Embryonic facial prominence (tissue), 1 donor: Measurements from ENCODE around the gene AKAP6.
"Not testable (repeated sequence)": the region's sequence is repeated elsewhere in the genome, so short reads cannot be mapped to it uniquely, and the experiment has no call there.

Experiments used
- DNase-seq: peaks from one replicate; pipeline ENCODE4 v3.0.0-alpha.2; 2016; ENCODE audit errors: extremely low spot score

Gene AKAP6

DNA sequence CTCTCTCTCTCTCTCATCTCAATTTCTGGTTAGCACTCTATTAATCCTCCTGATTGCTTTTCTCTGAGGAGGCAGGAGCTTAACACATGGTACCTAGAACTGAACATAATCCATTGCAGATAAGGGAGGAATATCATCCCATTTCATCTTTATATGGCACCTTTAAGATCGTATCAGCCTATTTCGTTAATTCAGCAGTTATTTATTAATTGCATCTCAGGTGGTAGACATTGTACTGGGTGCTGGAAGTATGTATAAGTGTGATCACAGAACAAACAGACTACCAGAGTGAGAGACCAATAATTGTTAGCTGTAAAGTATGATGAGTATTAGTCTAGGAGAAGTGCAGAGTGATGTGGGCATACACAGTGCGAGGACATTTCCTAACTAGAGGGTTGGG is 39.0 kb downstream of the AKAP6 start:
- no peak for DNase-seq

DNA sequence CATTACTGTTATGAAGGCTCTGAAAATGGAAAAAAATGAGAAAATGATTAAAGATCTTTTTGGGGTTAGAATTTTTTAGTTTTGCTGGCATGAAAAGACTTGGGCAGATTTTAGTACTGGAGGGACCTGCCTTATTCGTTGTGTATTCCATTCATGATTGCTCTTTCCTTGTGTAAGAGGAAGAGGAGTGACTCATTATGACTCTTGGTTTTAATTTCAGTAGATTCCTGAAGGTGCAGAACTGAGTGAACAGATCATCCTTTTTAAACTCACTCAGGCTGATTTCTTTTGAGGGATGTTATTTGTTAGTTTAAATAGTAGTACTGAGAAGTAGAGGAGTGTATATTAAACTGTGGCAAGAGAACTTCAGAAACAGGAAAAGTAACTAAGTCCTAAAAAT is 41.6 kb downstream of the AKAP6 start:
- DNase-seq, result no peak

DNA sequence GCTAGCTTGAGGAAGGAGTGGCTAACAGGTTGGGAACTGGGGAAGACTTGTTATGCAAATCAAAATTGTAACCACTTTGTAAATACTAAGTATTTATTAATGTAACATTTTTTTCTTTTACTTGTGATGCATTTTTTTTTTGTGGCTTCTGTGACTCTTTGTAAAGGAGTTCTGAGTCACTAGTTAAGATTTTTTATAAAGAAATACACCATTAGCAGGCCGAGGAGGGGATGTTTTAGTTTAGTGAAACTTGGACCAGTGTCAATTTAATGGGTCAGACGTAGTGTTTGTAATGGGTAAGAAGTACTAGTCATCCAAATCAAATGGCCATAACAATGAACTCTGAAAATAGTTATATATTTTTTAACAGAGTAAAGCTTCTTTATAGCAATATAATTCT is 43.1 kb downstream of the AKAP6 start:
- no peak for DNase-seq

DNA sequence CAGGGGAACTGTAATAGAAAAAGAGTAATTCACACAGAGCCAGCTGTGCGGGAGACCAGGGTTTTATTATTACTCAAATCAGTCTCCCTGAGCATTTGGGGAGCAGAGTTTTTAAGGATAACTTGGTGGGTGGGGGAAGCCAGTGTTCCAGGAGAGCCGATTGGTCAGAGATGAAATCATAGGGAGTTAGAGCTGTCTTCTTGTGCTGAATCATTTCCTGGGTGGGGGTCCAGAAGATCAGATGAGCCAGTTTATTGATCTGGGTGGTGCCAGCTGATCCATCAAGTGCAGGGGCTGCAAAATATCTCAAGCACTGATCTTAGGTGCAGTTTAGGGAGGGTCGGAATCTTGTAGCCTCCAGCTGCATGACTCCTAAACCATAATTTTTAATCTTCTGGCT is 44.1 kb downstream of the AKAP6 start:
- DNase-seq, result not testable (repeated sequence)

DNA sequence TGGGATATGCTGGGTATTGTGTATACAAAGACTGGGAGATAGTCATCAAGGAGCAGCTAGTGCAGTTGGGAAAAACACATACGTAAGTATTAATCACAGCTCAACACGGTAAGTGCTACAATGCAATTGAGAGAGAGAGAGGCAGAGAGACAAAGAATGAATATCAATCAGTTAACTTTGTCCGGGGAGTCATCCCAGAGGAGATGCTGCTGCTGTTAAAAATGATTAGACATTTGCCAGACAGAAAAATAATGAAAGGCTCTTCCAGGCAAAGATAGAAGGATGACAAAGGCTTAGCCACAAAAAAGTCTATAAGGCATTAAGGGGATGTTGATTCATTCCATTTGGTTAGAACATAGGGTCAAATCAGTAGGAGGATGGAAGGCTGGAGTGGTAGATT is 45.1 kb downstream of the AKAP6 start:
- no peak for DNase-seq

DNA sequence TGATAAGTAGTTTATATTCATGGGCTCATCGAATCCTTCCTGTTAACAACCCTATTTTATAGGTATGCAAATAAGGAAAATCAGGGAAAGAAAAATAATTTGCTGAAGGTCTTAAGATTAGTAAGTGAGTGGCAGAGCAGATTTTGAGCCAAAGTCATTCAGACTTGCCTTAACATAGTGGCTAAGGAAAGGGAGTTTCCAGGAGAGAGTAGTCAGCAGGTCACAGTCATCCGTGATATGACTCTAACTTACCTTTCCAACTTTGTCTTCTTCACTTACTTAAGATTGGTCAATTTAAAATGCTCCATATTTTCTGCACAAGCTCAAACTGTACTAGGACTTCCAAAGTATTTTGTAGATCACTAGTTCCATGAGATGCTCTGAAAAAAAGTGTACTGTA is 46.6 kb downstream of the AKAP6 start:
- DNase-seq, result no peak

DNA sequence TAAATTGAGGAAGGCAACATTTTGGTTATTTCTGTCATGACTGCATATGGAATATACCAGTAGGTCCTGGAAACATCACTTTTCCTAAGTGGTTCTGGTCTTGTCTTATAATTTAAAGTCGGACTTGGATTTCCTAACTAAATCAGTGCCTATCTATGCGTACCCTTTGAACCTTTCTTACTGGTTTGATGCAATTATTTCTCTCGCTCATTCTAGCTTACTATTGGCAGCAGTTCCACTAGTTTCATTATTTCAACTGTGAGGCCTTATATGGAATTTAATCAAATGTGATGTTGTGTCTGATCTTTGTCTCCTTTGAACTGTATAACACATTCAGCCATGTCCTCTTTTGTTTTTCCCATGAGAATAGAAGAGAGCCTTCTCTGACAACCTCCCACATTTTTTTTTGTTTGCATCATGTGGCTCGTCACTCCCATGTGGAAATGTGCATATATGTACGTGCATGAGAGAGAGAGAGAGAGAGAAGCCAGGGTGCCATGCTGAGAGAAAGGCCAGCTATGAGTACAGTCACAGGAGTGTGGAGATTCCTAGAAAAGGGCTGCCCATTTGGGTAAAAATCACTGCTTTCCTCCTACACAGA is 48.0 kb downstream of the AKAP6 start:
- no peak for DNase-seq

DNA sequence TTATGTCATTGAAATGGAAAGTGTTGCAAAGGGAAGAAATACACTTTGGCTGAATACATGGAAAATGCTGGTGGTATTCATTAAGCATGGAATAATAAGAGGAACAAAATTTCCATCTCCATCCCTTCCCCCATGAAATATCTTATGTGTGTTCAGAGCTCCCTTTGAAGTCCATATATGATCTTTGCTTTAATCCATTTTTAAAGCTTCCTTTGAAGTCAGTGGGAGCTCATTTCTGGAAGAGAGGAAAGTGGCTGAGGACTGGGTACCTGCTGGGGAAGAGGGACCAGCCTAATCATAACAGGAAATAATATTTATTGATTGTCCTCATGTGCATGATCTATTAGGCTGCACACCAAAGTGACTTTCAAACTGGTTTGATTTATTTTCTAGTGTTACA is 49.2 kb downstream of the AKAP6 start:
- DNase-seq, result no peak

DNA sequence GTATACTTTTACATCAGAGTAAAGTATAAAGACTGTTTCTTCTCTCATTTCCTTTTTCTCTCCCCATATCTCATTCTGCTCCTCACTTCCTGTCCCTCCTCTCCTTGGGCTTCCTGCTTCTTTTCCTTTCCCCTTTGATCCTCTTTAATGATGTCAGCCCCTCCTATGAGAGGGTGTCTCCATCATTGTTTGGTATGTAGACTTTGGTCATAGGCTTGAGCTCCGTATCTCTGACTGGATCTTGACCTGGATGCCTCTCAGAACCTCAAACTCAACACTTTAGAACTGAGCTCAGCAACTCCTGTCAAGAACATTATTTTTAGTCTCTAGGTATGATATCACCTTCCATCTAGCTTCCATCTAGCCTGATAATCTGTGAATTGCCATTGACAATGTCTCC is 50.3 kb downstream of the AKAP6 start:
- DNase-seq, result no peak

DNA sequence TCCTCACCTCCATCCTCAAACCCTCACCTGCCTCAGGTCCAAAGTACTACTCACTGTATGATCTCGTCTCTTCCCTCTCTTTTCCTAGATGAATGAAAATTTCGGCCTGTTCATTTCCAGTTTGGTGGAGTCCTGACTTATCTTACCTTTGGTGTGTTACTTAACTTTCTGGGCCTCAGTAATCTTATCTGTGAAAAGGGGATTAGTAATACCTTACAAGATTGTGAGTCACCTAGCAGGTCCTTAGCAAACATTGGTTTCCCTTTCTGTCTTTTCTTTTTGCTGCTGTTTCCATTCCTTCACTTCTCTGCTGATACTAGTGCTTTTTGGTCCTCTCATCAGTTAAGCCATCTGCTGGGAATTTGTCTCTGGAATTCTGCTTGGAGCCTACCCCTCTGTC is 52.8 kb downstream of the AKAP6 start:
- no peak for DNase-seq

DNA sequence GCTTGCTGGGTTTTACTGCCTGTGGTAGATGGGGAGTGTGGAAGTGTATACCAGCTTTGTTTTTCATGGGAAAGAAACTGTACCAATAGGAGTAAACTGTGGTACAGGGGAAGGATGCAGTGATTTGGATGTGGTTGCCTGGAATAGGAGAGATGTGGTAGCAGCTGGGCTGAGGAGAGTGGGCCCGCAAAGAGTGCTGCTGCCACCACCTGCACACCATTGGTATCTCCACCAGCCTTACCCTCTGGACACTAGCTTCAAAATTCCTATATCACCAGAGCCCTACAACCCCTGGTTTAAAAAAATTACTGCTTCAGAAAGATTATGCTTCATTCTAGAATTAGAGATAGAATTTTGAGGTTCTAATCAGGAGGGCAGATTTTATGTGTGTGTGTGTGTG is 53.6 kb downstream of the AKAP6 start:
- no peak for DNase-seq

DNA sequence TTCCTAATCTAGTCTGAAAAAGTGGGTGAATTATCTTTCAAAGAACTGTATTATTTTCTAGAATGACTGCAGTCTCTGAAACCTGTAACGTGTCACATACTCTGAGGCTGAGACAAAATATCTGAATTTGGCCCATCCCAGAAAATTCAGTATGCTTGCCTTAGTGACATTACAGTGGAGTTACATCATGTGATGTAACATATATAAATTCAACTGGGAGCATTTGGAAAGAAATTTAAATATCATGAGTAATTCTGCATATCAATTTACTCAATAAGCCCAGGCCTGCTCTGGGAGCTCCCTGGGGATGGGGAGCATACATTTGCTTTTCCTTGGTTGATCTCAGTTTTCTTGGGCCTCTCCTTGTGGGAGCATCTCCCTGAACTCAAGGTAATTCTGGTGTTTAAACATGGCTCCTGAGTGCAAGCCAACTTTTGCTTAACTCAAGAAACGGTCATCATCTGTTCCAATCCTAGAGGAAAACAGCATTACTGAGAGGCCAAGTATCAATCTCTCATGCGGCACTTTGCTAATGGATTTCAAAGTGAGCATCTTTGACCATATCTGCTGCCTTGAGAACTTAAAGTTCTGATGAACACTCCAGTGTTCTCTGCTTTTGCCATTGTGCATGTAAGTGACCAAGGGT is 54.4 kb downstream of the AKAP6 start:
- DNase-seq, result no peak

DNA sequence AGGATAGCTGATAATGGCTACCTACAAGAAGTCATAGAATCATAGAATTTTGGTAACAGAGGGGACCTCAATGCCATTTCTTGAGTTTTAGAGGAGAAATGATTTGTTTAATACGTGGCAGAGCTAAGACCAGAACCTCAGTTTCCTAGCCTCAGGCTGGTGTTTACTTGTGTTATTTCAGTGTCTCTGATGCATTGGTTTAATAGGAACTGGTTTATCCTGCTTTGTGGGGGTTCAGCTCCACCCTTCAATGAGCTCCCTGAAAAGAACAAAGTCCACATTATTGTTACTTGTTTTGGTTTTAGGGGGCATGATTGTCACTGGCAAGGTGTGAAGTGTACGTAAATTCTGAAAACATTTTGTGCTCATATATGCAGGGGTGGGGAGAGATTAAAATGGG is 55.4 kb downstream of the AKAP6 start:
- DNase-seq, result no peak

DNA sequence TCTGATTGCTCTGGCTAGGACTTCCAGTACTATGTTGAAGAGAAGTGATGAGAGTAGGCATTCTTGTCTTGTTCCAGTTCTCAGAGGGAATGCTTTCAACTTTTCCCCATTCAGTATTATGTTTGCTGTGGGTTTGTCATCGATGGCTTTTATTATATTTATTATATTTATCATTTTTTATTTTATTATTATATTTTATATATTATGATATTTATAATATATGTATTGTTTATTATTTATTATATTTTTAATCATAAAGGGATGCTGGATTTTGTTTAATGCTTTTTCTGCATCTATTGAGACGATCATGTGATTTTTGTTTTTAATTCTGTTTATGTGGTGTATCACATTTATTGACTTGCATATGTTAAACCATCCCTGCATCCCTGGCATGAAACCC is 58.2 kb downstream of the AKAP6 start:
- DNase-seq, result not testable (repeated sequence)

DNA sequence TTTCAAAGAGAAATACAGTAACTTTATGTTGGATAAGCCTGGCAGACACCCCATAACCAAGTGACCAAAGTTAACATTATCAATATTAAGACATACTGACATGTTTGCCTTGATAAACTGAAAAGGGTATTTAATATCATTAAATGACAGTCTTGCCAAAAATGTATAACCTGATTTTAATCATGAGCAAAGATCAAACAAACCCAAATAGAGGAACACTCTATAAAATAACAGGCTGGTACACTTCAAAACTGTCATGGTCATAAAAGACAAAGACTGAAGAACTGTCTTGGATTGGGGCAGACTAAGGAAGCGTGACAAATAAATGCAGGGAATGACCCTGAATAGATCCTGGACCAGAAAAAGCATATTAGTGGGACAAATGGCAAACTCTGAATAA is 64.0 kb downstream of the AKAP6 start:
- no peak for DNase-seq

DNA sequence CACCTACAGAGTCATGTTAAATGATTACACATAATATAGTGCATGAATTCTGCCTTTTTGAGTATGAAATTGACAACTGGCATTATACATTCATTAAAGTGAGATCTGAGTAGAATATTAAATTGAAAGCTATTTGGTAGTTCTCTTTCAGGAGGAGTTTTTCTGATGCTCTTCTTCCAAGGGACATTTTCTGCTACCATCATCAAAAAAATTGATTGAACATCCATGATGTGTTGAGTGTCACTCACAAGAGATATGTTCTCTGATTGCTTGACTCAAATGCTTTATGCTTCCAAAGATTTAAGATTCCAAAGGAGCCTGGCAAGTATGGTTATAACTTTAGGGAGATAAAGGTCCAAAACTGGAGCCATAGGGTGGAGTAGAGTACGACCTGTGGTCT is 64.9 kb downstream of the AKAP6 start:
- no peak for DNase-seq

DNA sequence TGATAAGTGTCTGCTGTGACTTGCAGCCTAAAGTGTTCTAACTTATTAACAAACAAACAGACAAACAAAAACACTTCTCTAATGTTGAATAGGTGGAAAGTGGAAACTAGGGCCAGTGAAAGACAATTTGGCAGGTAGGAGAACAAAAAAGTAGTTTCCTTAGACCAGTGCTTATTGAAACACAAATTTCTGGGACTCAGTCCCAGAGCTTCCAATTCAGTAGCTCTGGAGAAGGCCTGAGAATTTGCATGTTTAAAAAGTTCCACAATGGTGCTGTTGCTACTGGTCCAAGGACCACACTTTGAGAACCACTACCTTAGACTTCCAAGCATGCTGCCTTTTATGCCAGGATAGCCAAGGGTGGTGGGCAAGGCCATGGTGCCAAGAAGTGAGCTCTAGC is 67.8 kb downstream of the AKAP6 start:
- DNase-seq, result no peak

DNA sequence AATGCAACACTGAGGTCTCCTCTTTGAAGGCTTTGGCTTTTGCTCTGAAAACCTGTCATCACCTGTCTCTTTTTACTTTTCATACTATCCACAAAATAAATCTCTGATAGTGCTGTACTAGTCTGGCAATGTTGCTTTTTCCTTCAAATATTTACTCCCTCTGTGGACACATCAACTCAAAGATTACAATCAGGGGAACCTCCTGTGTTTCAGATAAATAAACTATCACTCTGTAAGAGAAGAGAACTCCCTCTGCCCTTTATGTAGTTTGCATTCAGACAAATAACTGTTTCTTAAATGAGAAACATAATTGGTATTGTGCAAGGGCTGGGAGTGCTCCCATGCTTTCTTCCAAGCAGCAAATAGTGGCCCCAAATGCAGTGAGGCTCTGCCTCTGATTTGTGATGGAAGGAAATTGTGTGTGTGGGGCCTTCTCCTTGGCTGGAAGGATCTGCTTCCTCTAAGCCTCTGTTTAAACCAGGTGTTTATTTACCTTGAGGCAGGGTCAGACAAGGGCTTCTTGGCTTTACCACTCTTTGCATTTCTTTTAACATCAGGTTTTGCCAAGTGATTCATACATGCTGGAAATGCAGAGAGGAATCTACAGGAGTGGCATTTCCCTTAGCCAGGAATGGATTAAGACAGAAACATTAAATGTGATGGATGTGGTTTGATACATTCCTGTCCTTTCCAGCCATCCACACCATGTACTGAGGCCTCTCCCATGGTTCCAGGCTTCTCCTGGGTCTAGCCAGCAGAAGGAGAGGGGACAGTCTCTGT is 69.0 kb downstream of the AKAP6 start:
- no peak for DNase-seq

DNA sequence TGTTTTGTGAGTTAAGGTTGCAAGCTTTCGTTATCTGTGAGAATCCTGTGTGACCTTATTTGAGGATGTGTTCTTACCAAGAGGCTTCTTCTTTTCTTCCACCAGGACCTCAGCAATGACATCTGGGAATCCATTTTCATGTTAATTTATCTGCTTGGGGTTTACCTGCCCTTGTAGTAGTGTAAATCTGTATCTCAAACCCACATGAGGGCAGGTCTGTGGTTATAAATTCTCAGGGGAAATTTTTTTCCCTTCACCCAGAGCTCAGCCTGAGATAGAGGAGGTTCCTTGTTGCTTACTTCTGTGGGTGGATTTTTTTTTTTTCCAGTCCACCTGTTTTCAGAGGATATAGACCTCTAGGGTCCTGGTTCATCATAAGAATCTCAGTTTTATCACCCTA is 70.8 kb downstream of the AKAP6 start:
- no peak for DNase-seq

DNA sequence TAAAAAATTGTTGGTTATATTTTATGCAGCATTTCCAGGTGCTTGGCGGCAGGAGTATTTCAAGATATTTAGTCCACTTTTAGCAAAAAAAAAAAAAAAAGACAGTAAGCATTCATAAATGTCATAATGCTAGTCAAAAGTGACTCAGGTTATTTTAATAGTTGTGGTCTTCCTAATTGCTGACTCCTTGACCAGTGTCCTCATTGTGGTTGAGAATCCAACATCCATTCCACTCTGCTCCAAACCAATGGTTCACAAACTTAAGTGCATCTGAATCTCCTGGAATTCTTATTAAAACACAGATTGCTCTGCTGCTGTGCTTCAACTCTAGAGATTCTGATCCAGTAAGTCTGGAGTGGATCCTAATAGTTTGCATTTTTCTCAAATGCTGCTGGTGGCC is 71.4 kb downstream of the AKAP6 start:
- no peak for DNase-seq

DNA sequence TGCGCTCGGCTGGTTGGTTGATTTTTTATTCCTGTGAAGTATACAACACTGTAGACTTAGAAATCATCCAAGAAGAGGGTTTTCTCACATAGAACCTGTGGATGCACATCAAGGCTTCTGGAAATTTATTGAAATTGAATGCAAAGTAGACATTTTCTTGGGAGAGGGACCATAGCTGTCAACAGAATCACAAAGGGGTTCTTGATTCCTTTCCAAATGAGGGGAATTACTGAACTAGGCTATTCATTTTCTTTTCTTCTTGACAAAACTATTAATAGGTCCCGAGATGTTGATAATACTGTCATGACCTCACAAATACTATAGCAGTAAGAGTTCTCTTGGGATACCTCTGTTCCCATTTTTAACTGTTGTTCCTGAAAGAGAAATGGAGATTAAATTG is 73.9 kb downstream of the AKAP6 start:
- DNase-seq, result no peak

DNA sequence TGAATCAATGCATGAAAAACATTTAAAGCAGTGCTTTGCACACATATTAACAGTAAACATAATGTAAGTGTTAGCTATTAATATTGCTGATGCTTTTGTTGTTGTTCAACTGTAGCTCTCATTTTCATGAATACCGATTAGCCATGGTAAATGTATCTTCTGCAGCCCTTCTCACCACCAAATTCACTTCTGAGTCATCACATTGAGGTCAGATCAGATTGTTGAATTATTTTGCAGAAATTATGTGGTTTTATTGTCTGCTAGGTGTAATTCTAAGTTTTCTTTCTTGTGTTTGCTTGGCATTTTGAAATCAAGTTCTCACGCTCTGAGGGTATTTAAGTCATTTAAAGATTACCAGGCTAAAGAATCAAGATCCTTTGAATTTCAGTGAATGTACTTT is 74.6 kb downstream of the AKAP6 start:
- no peak for DNase-seq

DNA sequence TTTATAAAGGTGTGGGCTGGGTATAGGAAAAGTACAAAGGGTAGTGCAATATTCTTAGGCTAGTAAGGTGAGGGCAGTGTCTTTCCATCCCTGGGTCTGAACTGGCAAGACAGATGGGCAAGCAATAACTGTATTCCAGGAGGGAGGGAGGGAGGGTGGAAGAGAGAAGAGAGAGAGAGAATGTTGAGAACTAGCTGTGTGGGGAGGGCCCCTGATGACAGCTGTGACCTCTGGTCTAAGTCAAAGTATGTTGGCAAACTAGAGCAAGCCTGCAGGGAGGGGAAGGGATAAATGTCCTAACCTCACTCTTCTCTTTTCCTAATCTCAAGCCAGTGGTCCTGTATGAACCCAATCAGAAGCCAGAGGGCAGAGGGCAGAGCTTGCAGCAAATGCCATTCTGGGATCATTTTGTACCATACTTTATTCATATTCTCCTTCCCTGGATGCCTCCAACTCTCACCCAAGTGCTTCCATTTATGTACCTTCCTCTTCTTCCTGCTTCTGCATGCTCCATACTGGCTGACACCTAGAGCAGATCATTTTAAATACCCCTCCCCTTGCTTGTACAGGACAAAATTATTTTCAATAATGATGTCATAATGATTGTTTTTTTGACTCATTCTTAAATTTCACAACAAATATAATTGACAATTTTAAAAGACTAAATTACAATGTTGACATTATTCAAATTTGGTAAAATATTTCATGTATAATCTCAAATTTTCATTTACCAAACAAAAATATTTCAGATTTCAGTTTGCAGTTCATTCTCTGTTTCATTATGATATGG is 75.9 kb downstream of the AKAP6 start:
- no peak for DNase-seq
